Dendritic cell treated with granulocyte-macrophage colony-stimulating factor and Interleukin-4, amounts not matched to agents 40 ng/mL and 50 ng/mL, for 4 days (primary cell): ENCODE data around the gene PRKCA.

Source experiments
- H3K27ac Mint-ChIP-seq: one replicate; pipeline ENCODE4 v1.8.0; 2022; ENCODE audit warnings: mild to moderate bottlenecking, mixed read lengths
- H3K27me3 Mint-ChIP-seq: one replicate; pipeline ENCODE4 v1.8.0; 2022; ENCODE audit warnings: mild to moderate bottlenecking, mixed read lengths
- H3K36me3 Mint-ChIP-seq: one replicate; pipeline ENCODE4 v1.8.0; 2022; ENCODE audit warnings: low read depth, mixed read lengths
- H3K4me1 Mint-ChIP-seq: one replicate; pipeline ENCODE4 v1.8.0; 2022; ENCODE audit warnings: low read depth, mixed read lengths
- H3K4me3 Mint-ChIP-seq: one replicate; pipeline ENCODE4 v1.8.0; 2022; ENCODE audit warnings: mild to moderate bottlenecking, moderate library complexity, mixed read lengths
- H3K9me3 Mint-ChIP-seq: one replicate; pipeline ENCODE4 v1.8.0; 2022; ENCODE audit warnings: mixed read lengths
- intact Hi-C: fragments of 100-400 bp; cut with micrococcal nuclease; formaldehyde crosslinking; loops from one replicate; pipeline ENCODE4 v1.15.0; 2022

Gene PRKCA

GRCh38 chr17:66538776-66539175 is 236.4 kb downstream of the PRKCA start:
- peaks cover 20% of the 10 kb centered on the region for H3K4me1 Mint-ChIP-seq
- H3K36me3 Mint-ChIP-seq: no peaks in the 10 kb centered on the region
- H3K4me3 Mint-ChIP-seq: no peak overlapping the region
- intact Hi-C loops: no loop called here
- no peaks in the 10 kb centered on the region for H3K9me3 Mint-ChIP-seq
- H3K27ac Mint-ChIP-seq: no peak overlapping the region
- peaks cover 1% of the 10 kb centered on the region for H3K27me3 Mint-ChIP-seq

- no peaks in the 10 kb centered on the region for H3K36me3 Mint-ChIP-seq
- H3K4me1 Mint-ChIP-seq: peaks cover 15% of the 10 kb centered on the region
- H3K27me3 Mint-ChIP-seq: peaks cover 1% of the 10 kb centered on the region
- intact Hi-C loops: no loop called here
- no peak overlapping the region for H3K4me3 Mint-ChIP-seq
- no peaks in the 10 kb centered on the region for H3K9me3 Mint-ChIP-seq
- no peak overlapping the region for H3K27ac Mint-ChIP-seq
Measured at GRCh38 chr17:66540131-66540781, 237.8 kb downstream of the PRKCA start.

GRCh38 chr17:66541461-66542128 is 239.2 kb downstream of the PRKCA start:
- no peaks in the 10 kb centered on the region for H3K27me3 Mint-ChIP-seq
- intact Hi-C loops: no loop called here
- H3K27ac Mint-ChIP-seq: no peak overlapping the region
- no peaks in the 10 kb centered on the region for H3K9me3 Mint-ChIP-seq
- H3K4me3 Mint-ChIP-seq: no peak overlapping the region
- H3K4me1 Mint-ChIP-seq: peaks cover 15% of the 10 kb centered on the region
- no peaks in the 10 kb centered on the region for H3K36me3 Mint-ChIP-seq

GRCh38 chr17:66542129-66542966 is 239.9 kb downstream of the PRKCA start:
- Mint-ChIP-seq H3K27me3 (no peaks in the 10 kb centered on the region), H3K36me3 (no peaks in the 10 kb centered on the region), H3K27ac (no peak overlapping the region), H3K4me1 (peaks cover 16% of the 10 kb centered on the region), H3K4me3 (no peak overlapping the region), H3K9me3 (no peaks in the 10 kb centered on the region)
- intact Hi-C loops: no loop called here

- intact Hi-C loops: no loop called here
- Mint-ChIP-seq H3K4me3 (no peak overlapping the region), H3K27me3 (no peaks in the 10 kb centered on the region), H3K27ac (no peak overlapping the region), H3K9me3 (no peaks in the 10 kb centered on the region), H3K4me1 (peaks cover 14% of the 10 kb centered on the region), H3K36me3 (no peaks in the 10 kb centered on the region)
Measured at GRCh38 chr17:66542967-66543520, 240.6 kb downstream of the PRKCA start.

- Mint-ChIP-seq H3K27ac (no peak overlapping the region), H3K36me3 (no peaks in the 10 kb centered on the region), H3K4me1 (peaks cover 15% of the 10 kb centered on the region), H3K4me3 (no peak overlapping the region), H3K9me3 (no peaks in the 10 kb centered on the region), H3K27me3 (no peaks in the 10 kb centered on the region)
- intact Hi-C loops: no loop called here
Measured at GRCh38 chr17:66543526-66543925, 241.1 kb downstream of the PRKCA start.

GRCh38 chr17:66545918-66546317 is 243.5 kb downstream of the PRKCA start:
- peaks cover under 1% of the 10 kb centered on the region for H3K9me3 Mint-ChIP-seq
- H3K36me3 Mint-ChIP-seq: no peaks in the 10 kb centered on the region
- H3K4me3 Mint-ChIP-seq: no peak overlapping the region
- H3K27me3 Mint-ChIP-seq: no peaks in the 10 kb centered on the region
- intact Hi-C loops: no loop called here
- no peak overlapping the region for H3K27ac Mint-ChIP-seq
- H3K4me1 Mint-ChIP-seq: peaks cover 16% of the 10 kb centered on the region

- H3K4me1 Mint-ChIP-seq: peaks cover 16% of the 10 kb centered on the region
- intact Hi-C loops: no loop called here
- H3K27ac Mint-ChIP-seq: no peak overlapping the region
- H3K4me3 Mint-ChIP-seq: no peak overlapping the region
- peaks cover 11% of the 10 kb centered on the region for H3K9me3 Mint-ChIP-seq
- H3K27me3 Mint-ChIP-seq: no peaks in the 10 kb centered on the region
- H3K36me3 Mint-ChIP-seq: no peaks in the 10 kb centered on the region
Measured at GRCh38 chr17:66547151-66547865, 244.9 kb downstream of the PRKCA start.

GRCh38 chr17:66548158-66548557 is 245.7 kb downstream of the PRKCA start:
- H3K36me3 Mint-ChIP-seq: peaks cover 2% of the 10 kb centered on the region
- no peak overlapping the region for H3K4me3 Mint-ChIP-seq
- H3K9me3 Mint-ChIP-seq: peaks cover 18% of the 10 kb centered on the region
- no peaks in the 10 kb centered on the region for H3K27me3 Mint-ChIP-seq
- H3K4me1 Mint-ChIP-seq: peaks cover 16% of the 10 kb centered on the region
- intact Hi-C loops: no loop called here
- H3K27ac Mint-ChIP-seq: no peak overlapping the region

GRCh38 chr17:66548659-66549310 is 246.4 kb downstream of the PRKCA start:
- Mint-ChIP-seq H3K4me1 (peaks cover 16% of the 10 kb centered on the region), H3K27me3 (no peaks in the 10 kb centered on the region), H3K9me3 (peaks cover 24% of the 10 kb centered on the region), H3K36me3 (peaks cover 8% of the 10 kb centered on the region), H3K4me3 (no peak overlapping the region), H3K27ac (no peak overlapping the region)
- intact Hi-C loops: no loop called here

GRCh38 chr17:66549311-66549704 is 246.9 kb downstream of the PRKCA start:
- Mint-ChIP-seq H3K27ac (no peak overlapping the region), H3K36me3 (peaks cover 12% of the 10 kb centered on the region), H3K4me1 (peaks cover 16% of the 10 kb centered on the region)

GRCh38 chr17:66549731-66550207 is 247.4 kb downstream of the PRKCA start:
- H3K36me3 Mint-ChIP-seq: peaks cover 12% of the 10 kb centered on the region
- no peak overlapping the region for H3K4me3 Mint-ChIP-seq
- H3K27ac Mint-ChIP-seq: no peak overlapping the region
- H3K4me1 Mint-ChIP-seq: peaks cover 16% of the 10 kb centered on the region
- intact Hi-C loops: no loop called here
- peaks cover 28% of the 10 kb centered on the region for H3K9me3 Mint-ChIP-seq
- H3K27me3 Mint-ChIP-seq: no peaks in the 10 kb centered on the region

More at GRCh38 chr17:66549311-66549704, 246.9 kb downstream of the PRKCA start:
- intact Hi-C loops: no loop called here
- H3K9me3 Mint-ChIP-seq: peaks cover 28% of the 10 kb centered on the region
- H3K27me3 Mint-ChIP-seq: no peaks in the 10 kb centered on the region
- H3K4me3 Mint-ChIP-seq: no peak overlapping the region

- Mint-ChIP-seq H3K4me1 (peaks cover 15% of the 10 kb centered on the region), H3K9me3 (peaks cover 28% of the 10 kb centered on the region)
Measured at GRCh38 chr17:66551839-66552238, 249.4 kb downstream of the PRKCA start.

More at GRCh38 chr17:66551839-66552238, 249.4 kb downstream of the PRKCA start:
- peaks cover 12% of the 10 kb centered on the region for H3K36me3 Mint-ChIP-seq
- H3K4me3 Mint-ChIP-seq: no peak overlapping the region
- H3K27ac Mint-ChIP-seq: no peak overlapping the region
- intact Hi-C loops: no loop called here
- no peaks in the 10 kb centered on the region for H3K27me3 Mint-ChIP-seq
